Measurements from ENCODE around the gene OR2F1. TPM values are rescaled to one million over a fixed set of nuclear protein-coding genes. Genes with fewer than 3 reads are reported as not detected.

Gene OR2F1
- total and polyA plus RNA-seq, 10 of the 15 experiments (the other 5 are each of a cell fraction or from before 2014, with no cell fraction given) = not detected

- TF ChIP-seq, protein P1, sequence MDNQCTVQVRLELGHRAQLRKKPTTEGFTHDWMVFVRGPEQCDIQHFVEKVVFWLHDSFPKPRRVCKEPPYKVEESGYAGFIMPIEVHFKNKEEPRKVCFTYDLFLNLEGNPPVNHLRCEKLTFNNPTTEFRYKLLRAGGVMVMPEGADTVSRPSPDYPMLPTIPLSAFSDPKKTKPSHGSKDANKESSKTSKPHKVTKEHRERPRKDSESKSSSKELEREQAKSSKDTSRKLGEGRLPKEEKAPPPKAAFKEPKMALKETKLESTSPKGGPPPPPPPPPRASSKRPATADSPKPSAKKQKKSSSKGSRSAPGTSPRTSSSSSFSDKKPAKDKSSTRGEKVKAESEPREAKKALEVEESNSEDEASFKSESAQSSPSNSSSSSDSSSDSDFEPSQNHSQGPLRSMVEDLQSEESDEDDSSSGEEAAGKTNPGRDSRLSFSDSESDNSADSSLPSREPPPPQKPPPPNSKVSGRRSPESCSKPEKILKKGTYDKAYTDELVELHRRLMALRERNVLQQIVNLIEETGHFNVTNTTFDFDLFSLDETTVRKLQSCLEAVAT (IDR thresholded peaks at IDR 0.05) = no peak
- no peak for TF ChIP-seq POU2F2 (IDR thresholded peaks at IDR 0.05; ENCODE audit: borderline replicate concordance, low read depth, low read length)
- no peak for TF ChIP-seq MYC (IDR thresholded peaks at IDR 0.05; ENCODE audit: insufficient read depth, insufficient read length, insufficient replicate concordance, low read length, severe bottlenecking)
Measured at GRCh38 chr7:143967398-143967797, 12.8 kb downstream of the OR2F1 start (continued).

DNA sequence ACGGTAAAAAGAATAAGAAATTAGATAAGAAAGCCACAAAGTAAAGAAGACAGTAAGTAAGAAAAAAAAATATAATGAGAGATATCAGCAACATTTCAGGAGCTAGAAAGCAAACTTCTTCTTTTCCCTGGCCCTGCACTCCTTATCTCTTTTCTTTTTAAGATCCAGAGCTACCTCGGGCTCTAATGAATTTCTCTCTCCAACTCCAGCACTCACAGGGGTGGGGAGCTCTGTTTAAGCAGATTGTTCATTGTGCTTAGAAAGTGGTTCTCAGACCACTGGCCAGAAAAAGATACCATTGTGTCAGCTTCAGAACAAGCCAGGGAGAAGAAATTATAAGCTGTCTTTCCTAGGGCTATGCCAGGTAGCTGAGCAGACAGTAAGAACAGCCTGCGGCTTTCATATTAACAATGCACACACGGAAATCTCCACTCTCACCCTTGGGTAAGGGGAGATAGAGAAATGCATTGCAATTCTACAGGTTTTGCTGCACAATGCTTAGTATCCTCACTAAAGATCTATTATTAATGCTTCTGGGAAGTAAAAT lies 19.3 kb downstream of the OR2F1 start:
- 51% methylated on average over 4 of the region's 4 CpGs for WGBS (ENCODE audit: insufficient coverage, insufficient replicate concordance, low lambda C conversion rate, missing lambda C conversion rate)
- BruUV-seq (replicated peaks) = no TSS peak
- ChIA-PET RAD21 (ENCODE audit: unreplicated experiment) (no interaction called here), CTCF (no interaction called here), SMC1A (ENCODE audit: uncharacterized antibody, unreplicated experiment) (interaction anchor here (1.5 kb wide), 1 partner anchor 14 kb away, joined by 3 read pairs; no protein-coding TSS in a partner anchor), POLR2A (no interaction called here)
- no peak for DNase-seq (ENCODE audit: low read depth, low spot score)
- Histone ChIP-seq H3K9me3 (replicated peaks; ENCODE audit: control insufficient read depth, insufficient read depth, low read length) (no peaks in the 10 kb centered on the region), H3K79me2 (ENCODE audit: control insufficient read depth, insufficient read depth, low read length) (no peaks in the 10 kb centered on the region), H3K27ac (ENCODE audit: control insufficient read depth, insufficient read depth) (no peak overlapping the region), H3K4me3 (no peak overlapping the region), H2AFZ (ENCODE audit: control insufficient read depth, low read depth, low read length) (no peak overlapping the region), H4K20me1 (ENCODE audit: control insufficient read depth, insufficient read depth) (no peaks in the 10 kb centered on the region), H3K27me3 (replicated peaks in 1 of 2; ENCODE audit: control insufficient read depth in 2 of 2, insufficient read depth in 2 of 2, low read length in 1 of 2) (no peaks in the 10 kb centered on the region), H3K36me3 (ENCODE audit: control insufficient read depth in 2 of 2, insufficient read depth in 2 of 2, low read length in 1 of 2) (no peaks in the 10 kb centered on the region), H3K4me1 (ENCODE audit: control insufficient read depth, insufficient read depth, low read length) (no peaks in the 10 kb centered on the region), H3K9ac (ENCODE audit: control insufficient read depth, insufficient read depth, low read length) (no peak overlapping the region), H3K4me2 (ENCODE audit: control insufficient read depth, insufficient read depth) (no peak overlapping the region)
- FAIRE-seq = no peak
- in situ Hi-C loops (cut with MboI) = no loop called here
- no peak for ATAC-seq
- intact Hi-C loops (cut with micrococcal nuclease; ENCODE audit: unreplicated experiment) = no loop called here
- TF ChIP-seq PAX5 (IDR thresholded peaks at IDR 0.05; ENCODE audit: borderline replicate concordance, low read depth, low read length) = no peak
- no peak for TF ChIP-seq BMI1 (IDR thresholded peaks at IDR 0.05; ENCODE audit: borderline replicate concordance)
- no peak for TF ChIP-seq SREBF2 (IDR thresholded peaks at IDR 0.05; ENCODE audit: low read length)
- TF ChIP-seq, protein P2, sequence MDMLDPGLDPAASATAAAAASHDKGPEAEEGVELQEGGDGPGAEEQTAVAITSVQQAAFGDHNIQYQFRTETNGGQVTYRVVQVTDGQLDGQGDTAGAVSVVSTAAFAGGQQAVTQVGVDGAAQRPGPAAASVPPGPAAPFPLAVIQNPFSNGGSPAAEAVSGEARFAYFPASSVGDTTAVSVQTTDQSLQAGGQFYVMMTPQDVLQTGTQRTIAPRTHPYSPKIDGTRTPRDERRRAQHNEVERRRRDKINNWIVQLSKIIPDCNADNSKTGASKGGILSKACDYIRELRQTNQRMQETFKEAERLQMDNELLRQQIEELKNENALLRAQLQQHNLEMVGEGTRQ (IDR thresholded peaks at IDR 0.05; ENCODE audit: borderline replicate concordance, low read depth, low read length) = no peak
- no peak for TF ChIP-seq CHD4 (IDR thresholded peaks at IDR 0.05)
- TF ChIP-seq NR2C2 (IDR thresholded peaks at IDR 0.05; ENCODE audit: borderline replicate concordance, control insufficient read depth, insufficient read length, low read depth) = no peak
- no peak for TF ChIP-seq E2F8 (IDR thresholded peaks at IDR 0.05; ENCODE audit: low read depth, partially characterized antibody)
- no peak for TF ChIP-seq POLR2AphosphoS2 (IDR thresholded peaks at IDR 0.05; ENCODE audit: low read depth, low read length)
- TF ChIP-seq, protein P3, sequence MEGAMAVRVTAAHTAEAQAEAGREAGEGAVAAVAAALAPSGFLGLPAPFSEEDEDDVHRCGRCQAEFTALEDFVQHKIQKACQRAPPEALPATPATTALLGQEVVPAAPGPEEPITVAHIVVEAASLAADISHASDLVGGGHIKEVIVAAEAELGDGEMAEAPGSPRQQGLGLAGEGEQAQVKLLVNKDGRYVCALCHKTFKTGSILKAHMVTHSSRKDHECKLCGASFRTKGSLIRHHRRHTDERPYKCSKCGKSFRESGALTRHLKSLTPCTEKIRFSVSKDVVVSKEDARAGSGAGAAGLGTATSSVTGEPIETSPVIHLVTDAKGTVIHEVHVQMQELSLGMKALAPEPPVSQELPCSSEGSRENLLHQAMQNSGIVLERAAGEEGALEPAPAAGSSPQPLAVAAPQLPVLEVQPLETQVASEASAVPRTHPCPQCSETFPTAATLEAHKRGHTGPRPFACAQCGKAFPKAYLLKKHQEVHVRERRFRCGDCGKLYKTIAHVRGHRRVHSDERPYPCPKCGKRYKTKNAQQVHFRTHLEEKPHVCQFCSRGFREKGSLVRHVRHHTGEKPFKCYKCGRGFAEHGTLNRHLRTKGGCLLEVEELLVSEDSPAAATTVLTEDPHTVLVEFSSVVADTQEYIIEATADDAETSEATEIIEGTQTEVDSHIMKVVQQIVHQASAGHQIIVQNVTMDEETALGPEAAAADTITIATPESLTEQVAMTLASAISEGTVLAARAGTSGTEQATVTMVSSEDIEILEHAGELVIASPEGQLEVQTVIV (IDR thresholded peaks at IDR 0.05; ENCODE audit: borderline replicate concordance, partially characterized antibody) = no peak
- no peak for TF ChIP-seq HDAC6 (IDR thresholded peaks at IDR 0.05; ENCODE audit: unreplicated experiment)
- no peak for TF ChIP-seq MYC (IDR thresholded peaks at IDR 0.05; ENCODE audit: insufficient read depth, insufficient read length, insufficient replicate concordance, low read length, severe bottlenecking)
- TF ChIP-seq BCL11A (IDR thresholded peaks at IDR 0.05; ENCODE audit: low read depth, low read length) = no peak
- TF ChIP-seq BRCA1 (IDR thresholded peaks at IDR 0.05; ENCODE audit: low read depth, low read length) = no peak
